HCT116 (cell line): Measurements from ENCODE around the gene DAND5. TPM values are rescaled to one million over a fixed set of nuclear protein-coding genes. Genes with fewer than 3 reads are reported as not detected.
A peak's percentile ranks its signal among the peaks of the same experiment; 100 is the strongest.

Experiments used
- ATAC-seq: fragments of 200-7000 bp; cut with Tn5 transposase; 2 replicates; pipeline ENCODE4 v1.9.1; 2020; ENCODE audit warnings: mild to moderate bottlenecking, moderate library complexity
- BruUV-seq: library from RNA; stranded (reverse); fragments of 400-500 nt; replicated peaks from 2 replicates; lab custom pipeline; 2021; lab: Mats Ljungman, UMichigan
- CTCF ChIA-PET: fragments of 300-600 bp; sonication (Branson Sonifier 250); formaldehyde crosslinking; loops from one replicate; lab custom pipeline; 2021; ENCODE audit warnings: antibody characterized with exemption; lab: Charles Lee
- POLR2A ChIA-PET: fragments of 300-600, 350-600 bp; sonication (Branson Sonifier 250); formaldehyde crosslinking; loops from one replicate; lab custom pipeline; 2021; ENCODE audit warnings: antibody characterized with exemption; lab: Charles Lee
- RAD21 ChIA-PET, 2 experiments: fragments of 300-600 bp; sonication (Branson Sonifier 250); formaldehyde crosslinking; loops; one replicate each; lab custom pipeline; 2023; ENCODE audit warnings: low total read pairs in 2 of 2; ENCODE audit not compliant: uncharacterized antibody in 2 of 2, unreplicated experiment in 2 of 2, low non-redundant PET in 1 of 2; lab: Charles Lee
- DNase-seq: peaks from one replicate; pipeline ENCODE4 v3.0.0-alpha.2; 2010; ENCODE audit warnings: low read depth, low spot score
- H2AFZ ChIP-seq: fragments of 200-600 bp; shearing (Covaris generic), sonication (generic); 2 replicates; pipeline ENCODE4 v1.6.1; 2017; ENCODE audit warnings: low read depth, mixed run types, mixed read lengths, antibody characterized with exemption, low read length; ENCODE audit not compliant: poor library complexity, severe bottlenecking
- H3K27ac ChIP-seq: 2 replicates; pipeline ENCODE4 v1.5.1; 2012; ENCODE audit warnings: low read depth, low read length
- H3K27me3 ChIP-seq: fragments of 200-600 bp; sonication (generic); 2 replicates; pipeline ENCODE4 v1.6.1; 2016; ENCODE audit warnings: mixed run types, low read length, mixed read lengths; ENCODE audit not compliant: insufficient read depth
- H3K36me3 ChIP-seq, 2 experiments: fragments of 200-500 bp in 1 of 2; fragments of 200-600 bp in 1 of 2; sonication (Bioruptor generic) in 1 of 2; sonication (generic) in 1 of 2; 2 replicates each; pipeline versions ENCODE4 v1.5.1 to v1.6.1; 2014 to 2016; ENCODE audit warnings: low read length in 2 of 2, inconsistent platforms in 1 of 2, mixed read lengths in 1 of 2, mixed run types in 1 of 2; ENCODE audit not compliant: insufficient read depth in 2 of 2, control insufficient read depth in 1 of 2
- H3K4me1 ChIP-seq, 2 experiments: fragments of 200-600 bp in 1 of 2; sonication (generic) in 1 of 2; 2 replicates each; pipeline versions ENCODE4 v1.5.1 to v1.6.1; 2012 to 2017; ENCODE audit warnings: low read length in 2 of 2, inconsistent platforms in 1 of 2, mild to moderate bottlenecking in 1 of 2, mixed read lengths in 1 of 2, mixed run types in 1 of 2, moderate library complexity in 1 of 2; ENCODE audit not compliant: insufficient read depth in 2 of 2, control insufficient read depth in 1 of 2
- H3K4me2 ChIP-seq: fragments of 200-600 bp; sonication (generic); 2 replicates; pipeline ENCODE4 v1.6.1; 2017; ENCODE audit warnings: mixed run types, low read length, mixed read lengths
- H3K4me3 ChIP-seq, 2 experiments: fragments of 200-600 bp in 1 of 2; sonication (generic) in 1 of 2; replicated peaks in 1 of 2; 2 replicates each; pipeline ENCODE4 v1.5.1; 2011 to 2016; ENCODE audit warnings: low read length in 2 of 2, control low read depth in 1 of 2, low read depth in 1 of 2, mild to moderate bottlenecking in 1 of 2, mixed read lengths in 1 of 2, mixed run types in 1 of 2
- H3K79me2 ChIP-seq: fragments of 200-600 bp; sonication (generic); 2 replicates; pipeline ENCODE4 v1.6.1; 2017; ENCODE audit warnings: mild to moderate bottlenecking, mixed run types, low read length, moderate library complexity, mixed read lengths; ENCODE audit not compliant: insufficient read depth
- H3K9ac ChIP-seq: fragments of 200-600 bp; sonication (generic); 2 replicates; pipeline ENCODE4 v1.6.1; 2016; ENCODE audit warnings: low read length, mixed read lengths
- H3K9me2 ChIP-seq: fragments of 200-600 bp; sonication (generic), shearing (Covaris generic); 2 replicates; pipeline ENCODE4 v1.6.1; 2017; ENCODE audit warnings: mixed run types, mild to moderate bottlenecking, moderate library complexity; ENCODE audit not compliant: insufficient read depth
- H3K9me3 ChIP-seq, 2 experiments: fragments of 200-500 bp in 1 of 2; fragments of 200-600 bp in 1 of 2; sonication (Bioruptor generic) in 1 of 2; sonication (generic) in 1 of 2; 2 replicates each; pipeline ENCODE4 v1.6.1; 2014 to 2017; ENCODE audit warnings: low read length in 2 of 2, mixed read lengths in 2 of 2, inconsistent platforms in 1 of 2, low read depth in 1 of 2, mild to moderate bottlenecking in 1 of 2, mixed run types in 1 of 2, moderate library complexity in 1 of 2; ENCODE audit not compliant: control insufficient read depth in 1 of 2, insufficient read depth in 1 of 2
- H4K20me1 ChIP-seq: fragments of 200-600 bp; sonication (generic), shearing (Covaris generic); 2 replicates; pipeline ENCODE4 v1.6.1; 2017; ENCODE audit warnings: mixed run types, mild to moderate bottlenecking, moderate library complexity; ENCODE audit not compliant: insufficient read depth
- CBX3 ChIP-seq: IDR thresholded peaks from 2 replicates; pipeline ENCODE4 v1.6.1; 2012; ENCODE audit warnings: low read depth
- POLR2AphosphoS5 ChIP-seq: IDR thresholded peaks from 2 replicates; pipeline ENCODE4 v1.6.1; 2011; ENCODE audit warnings: mild to moderate bottlenecking, low read depth, low read length, moderate library complexity
- TCF7L2 ChIP-seq: IDR thresholded peaks from 2 replicates; pipeline ENCODE4 v1.7.0; 2011; ENCODE audit warnings: borderline replicate concordance, inconsistent platforms; ENCODE audit not compliant: insufficient read depth, insufficient read length; ENCODE audit errors: extremely low read depth
- intact Hi-C: fragments of 100-400 bp; cut with micrococcal nuclease; formaldehyde crosslinking; loops from 2 replicates; pipeline ENCODE4 v1.10.0; 2022
- total RNA-seq: library from RNA; stranded (reverse); gene quantifications from one replicate; pipeline ENCODE4 v1.2.1, GENCODE V29; 2021; ENCODE audit not compliant: unreplicated experiment
- TF ChIP-seq, protein P1 (sequence below): IDR thresholded peaks from 2 replicates; pipeline ENCODE4 v1.6.1; 2011; ENCODE audit warnings: mild to moderate bottlenecking, low read length, moderate library complexity; ENCODE audit not compliant: insufficient replicate concordance; ENCODE audit errors: extremely low read depth

The DAND5 gene
- total RNA-seq, 1 experiment from 2014 or later = 0.25 TPM

DNA sequence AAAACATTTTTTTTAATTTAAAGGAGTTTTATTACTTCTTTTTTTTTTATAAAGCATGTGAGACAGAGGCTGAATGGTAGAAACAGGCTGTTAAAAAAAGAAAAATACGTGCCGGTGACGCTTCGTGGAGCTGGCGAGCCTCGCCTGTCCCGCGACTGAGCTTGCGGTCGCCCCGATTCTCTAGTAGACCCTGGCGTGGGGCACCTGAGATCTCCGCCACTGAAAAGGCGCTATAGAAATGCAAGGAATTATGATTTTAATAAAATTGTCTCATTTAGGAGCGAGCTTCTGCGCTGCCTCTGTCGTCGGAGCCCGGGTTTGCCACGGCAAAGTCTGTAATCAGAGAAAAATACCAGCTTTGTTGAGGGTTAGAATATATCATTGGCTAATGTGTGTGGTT, 44.3 kb downstream of the DAND5 start:
- H2AFZ ChIP-seq = peak overlapping the region; percentile 67
- no peak overlapping the region for H3K27ac ChIP-seq
- DNase-seq (no peak), ATAC-seq (no peak)
- H3K9me2 ChIP-seq = no peaks in the 10 kb centered on the region
- POLR2A ChIA-PET = interaction anchor here (1.2 kb wide), 1 partner anchor 14 kb away, joined by 3 read pairs; no protein-coding TSS in a partner anchor
- intact Hi-C loops = no loop called here
- peak overlapping the region; percentile 92 for H3K4me2 ChIP-seq
- H3K36me3 ChIP-seq = no peaks in the 10 kb centered on the region
- no peaks in the 10 kb centered on the region for H3K27me3 ChIP-seq
- no peak overlapping the region for H3K4me3 ChIP-seq
- H3K79me2 ChIP-seq = no peaks in the 10 kb centered on the region
- no peaks in the 10 kb centered on the region; the same call in 1 of the 2 replicates for H4K20me1 ChIP-seq
- peak overlapping the region; percentile 66 for H3K9ac ChIP-seq
- CTCF ChIA-PET = interaction anchor here (0.9 to 1.6 kb wide), 3 partner anchors 16 to 47 kb away, joined by 5 to 7 read pairs (median 6); no protein-coding TSS in a partner anchor
- TF ChIP-seq TCF7L2 = no peak
- TF ChIP-seq CBX3 = no peak
- TF ChIP-seq POLR2AphosphoS5 = no peak
- TF ChIP-seq, protein P1, sequence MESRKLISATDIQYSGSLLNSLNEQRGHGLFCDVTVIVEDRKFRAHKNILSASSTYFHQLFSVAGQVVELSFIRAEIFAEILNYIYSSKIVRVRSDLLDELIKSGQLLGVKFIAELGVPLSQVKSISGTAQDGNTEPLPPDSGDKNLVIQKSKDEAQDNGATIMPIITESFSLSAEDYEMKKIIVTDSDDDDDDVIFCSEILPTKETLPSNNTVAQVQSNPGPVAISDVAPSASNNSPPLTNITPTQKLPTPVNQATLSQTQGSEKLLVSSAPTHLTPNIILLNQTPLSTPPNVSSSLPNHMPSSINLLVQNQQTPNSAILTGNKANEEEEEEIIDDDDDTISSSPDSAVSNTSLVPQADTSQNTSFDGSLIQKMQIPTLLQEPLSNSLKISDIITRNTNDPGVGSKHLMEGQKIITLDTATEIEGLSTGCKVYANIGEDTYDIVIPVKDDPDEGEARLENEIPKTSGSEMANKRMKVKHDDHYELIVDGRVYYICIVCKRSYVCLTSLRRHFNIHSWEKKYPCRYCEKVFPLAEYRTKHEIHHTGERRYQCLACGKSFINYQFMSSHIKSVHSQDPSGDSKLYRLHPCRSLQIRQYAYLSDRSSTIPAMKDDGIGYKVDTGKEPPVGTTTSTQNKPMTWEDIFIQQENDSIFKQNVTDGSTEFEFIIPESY = no peak
- RAD21 ChIA-PET = interaction anchor here in 1 of 2 experiments (0.6 to 1.3 kb wide), 2 partner anchors 42 to 219 kb away, joined by 3 read pairs; no protein-coding TSS in a partner anchor
- no peaks in the 10 kb centered on the region for H3K9me3 ChIP-seq
- no TSS peak for BruUV-seq
- H3K4me1 ChIP-seq = peaks cover 16 to 23% of the 10 kb centered on the region in 2 experiments
